ENCODE data around the gene CPOX.

- TF ChIP-seq FOXA1 (IDR thresholded peaks at IDR 0.05) (no peak), BHLHE40 (IDR thresholded peaks at IDR 0.05; ENCODE audit: borderline replicate concordance) (no peak)
Observed at GRCh38 chr3:98594628-98595324, 1.4 kb upstream of the CPOX start.
